Occipital lobe (tissue), 2 donors: ENCODE measurements around the gene CTDP1. TPM values are rescaled to one million over a fixed set of nuclear protein-coding genes. Genes with fewer than 3 reads are reported as not detected.

Experiments
- DNase-seq: peaks from one replicate; lab custom pipeline; 2025; lab: John Stamatoyannopoulos, UW
- total RNA-seq: library from RNA; depleted of rRNA; stranded (reverse); fragments of >200 nt; gene quantifications from one replicate; pipeline ENCODE4 v1.2.3, GENCODE V29; 2014

Gene CTDP1
- total RNA-seq, 1 donor from 2014 or later, result 14.5 TPM

DNA sequence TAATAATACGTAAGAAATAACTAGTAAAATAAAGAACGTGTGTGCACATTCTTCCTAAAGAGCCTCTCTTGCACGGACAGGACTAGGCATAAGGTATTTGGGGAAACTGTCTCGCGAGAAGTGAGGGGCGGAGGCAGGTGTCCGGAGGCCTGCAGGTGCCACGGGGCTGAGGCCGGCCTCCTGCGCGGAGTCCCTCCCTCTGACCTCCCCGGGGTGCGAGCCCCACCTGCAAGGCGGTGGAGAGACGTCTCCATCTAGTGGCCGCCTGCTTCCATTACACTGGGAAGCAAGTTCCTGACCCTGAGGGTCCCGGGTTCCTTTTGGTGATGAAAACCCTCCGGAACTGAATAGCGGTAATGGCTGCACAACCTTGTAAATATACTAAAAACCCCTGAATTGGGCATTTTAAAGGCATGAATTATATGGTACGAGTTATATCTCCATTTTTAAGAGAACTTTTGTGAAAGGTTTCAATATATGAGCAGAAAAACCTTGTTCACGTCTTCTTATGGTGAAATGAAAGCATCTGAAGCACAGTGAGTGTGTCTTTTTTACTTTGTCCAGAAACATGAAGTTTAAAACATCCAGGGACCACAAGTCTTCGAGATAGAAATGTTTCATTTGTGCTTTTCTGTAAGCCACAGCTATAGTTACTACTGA is 35.5 kb upstream of the CTDP1 start:
- DNase-seq, result peak; percentile 16

GRCh38 chr18:79644666-79645057 is 34.9 kb upstream of the CTDP1 start:
- no peak for DNase-seq

DNA sequence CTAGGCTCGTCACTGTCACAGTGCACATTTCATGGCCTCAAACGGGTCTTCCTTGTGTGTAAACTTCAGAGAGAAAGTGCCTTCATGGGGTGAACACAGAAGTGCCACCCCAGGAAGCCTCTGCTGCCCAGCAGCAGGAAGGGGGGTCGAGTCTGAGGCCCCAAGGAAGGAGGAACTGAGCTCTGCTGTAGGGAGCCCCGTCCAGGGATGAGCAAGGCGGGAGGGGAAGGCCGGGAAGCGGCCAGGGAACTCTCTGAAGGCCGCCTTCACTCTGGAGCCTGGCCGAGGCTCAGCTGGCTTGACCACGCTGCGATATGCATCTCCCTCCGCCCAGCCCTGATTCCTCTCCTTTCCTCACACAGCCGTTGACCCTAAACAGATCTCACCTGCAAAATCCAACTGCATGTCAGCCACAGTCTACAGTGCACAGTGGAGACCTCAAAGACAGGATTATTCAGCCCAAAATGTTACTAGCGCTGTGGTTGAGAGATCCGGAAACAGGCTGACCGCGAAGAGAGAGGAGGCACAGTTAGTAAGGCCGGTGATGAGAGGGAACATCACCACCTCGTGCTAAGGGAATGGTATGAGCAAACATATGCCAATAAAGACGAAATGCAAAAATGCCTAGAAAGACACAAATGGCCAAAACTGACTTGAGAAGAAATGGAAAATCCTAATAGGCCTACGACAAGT is 34.2 kb upstream of the CTDP1 start:
- no peak for DNase-seq

GRCh38 chr18:79647307-79647706 is 32.3 kb upstream of the CTDP1 start:
- DNase-seq, result no peak

DNA sequence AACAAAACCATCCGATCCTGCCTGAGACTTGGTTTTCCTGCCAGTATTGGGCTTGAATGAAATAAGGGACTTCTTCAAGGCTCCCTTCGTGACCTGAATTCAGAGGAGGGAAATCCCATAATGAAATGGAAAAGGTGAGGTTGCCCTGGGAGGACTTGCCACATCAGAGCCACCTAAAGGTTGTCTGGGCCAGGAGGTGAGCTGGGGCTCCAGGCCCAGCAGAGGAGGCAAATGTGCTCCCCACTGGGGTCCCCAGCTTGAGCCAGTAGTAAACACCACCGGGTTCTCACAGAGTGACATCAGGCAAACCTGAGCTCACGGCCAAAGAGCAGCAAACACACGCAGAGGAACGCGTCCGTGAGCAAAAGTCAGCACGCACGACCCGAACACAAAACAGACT is 28.6 kb upstream of the CTDP1 start:
- no peak for DNase-seq

- no peak for DNase-seq
Measured at GRCh38 chr18:79657342-79657996, 22.1 kb upstream of the CTDP1 start.

- DNase-seq, result no peak
Measured at GRCh38 chr18:79658366-79658765, 21.2 kb upstream of the CTDP1 start.

DNA sequence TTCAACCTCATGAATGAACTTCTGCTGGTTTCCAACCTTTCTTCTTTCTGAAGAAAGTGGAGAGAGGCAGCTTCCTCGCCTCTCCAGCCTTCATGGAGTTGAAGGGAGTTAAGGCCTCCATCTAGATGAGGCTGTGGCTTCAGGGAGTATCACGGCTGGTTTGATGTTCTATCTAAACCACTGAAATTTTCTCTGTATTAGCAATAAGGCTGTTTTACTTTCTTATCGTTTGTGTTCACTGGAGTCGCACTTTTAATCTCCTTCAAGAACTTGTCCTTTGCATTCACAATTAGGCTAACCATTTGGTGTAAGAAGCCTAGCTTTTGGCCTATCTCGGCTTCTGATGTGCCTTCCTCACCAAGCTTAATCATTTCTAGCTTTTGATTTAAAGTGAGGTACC is 19.9 kb upstream of the CTDP1 start:
- no peak for DNase-seq

- DNase-seq, result no peak
Measured at GRCh38 chr18:79662034-79662433, 17.6 kb upstream of the CTDP1 start.

DNA sequence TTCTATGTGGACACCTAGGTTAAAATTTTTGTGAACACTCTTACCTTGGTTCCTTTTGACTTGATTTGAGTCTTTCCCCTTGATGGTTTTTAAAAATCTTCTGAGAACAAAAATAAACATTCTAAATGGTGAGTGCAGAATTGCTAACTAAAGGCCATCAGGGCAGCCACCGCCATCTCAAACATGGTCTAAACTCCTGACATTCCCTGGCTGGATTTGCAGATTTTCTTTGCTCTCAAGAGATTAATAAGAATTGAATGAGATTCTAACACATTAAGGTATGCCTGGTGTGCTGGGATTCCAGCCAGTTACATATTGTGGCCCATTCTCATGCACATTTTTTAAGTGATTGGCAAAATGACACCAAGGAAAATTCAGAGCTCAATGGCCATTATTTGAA is 17.2 kb upstream of the CTDP1 start:
- DNase-seq, result no peak

DNA sequence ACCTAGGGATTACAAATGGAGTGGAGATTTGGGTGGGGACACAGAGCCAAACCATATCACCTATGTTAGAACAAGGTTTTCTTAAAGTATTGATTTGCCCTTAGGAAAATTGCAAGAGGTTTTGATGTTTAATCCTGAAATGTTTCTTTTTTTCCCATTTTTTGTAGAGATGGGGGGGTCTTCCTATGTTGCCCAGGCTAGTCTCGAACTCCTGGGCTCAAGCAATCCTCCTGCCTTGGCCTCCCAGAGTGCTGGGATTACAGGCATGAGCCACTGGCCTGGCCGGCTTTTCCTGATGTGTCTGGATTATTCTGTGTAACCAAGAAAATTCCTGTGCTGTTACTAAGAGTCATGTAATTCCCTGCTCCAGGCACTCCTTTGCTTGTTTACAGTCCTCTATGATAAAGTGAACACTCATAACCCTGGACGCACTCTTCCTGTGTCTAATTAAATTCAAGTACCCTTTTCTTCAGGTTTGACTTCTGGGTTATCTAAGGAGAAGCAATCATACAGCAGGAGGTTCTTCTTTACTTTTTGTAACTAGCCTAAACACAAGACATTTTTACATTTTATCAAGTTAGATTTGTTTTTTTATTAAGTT is 15.0 kb upstream of the CTDP1 start:
- no peak for DNase-seq

GRCh38 chr18:79668203-79668602 is 11.4 kb upstream of the CTDP1 start:
- DNase-seq, result no peak

DNA sequence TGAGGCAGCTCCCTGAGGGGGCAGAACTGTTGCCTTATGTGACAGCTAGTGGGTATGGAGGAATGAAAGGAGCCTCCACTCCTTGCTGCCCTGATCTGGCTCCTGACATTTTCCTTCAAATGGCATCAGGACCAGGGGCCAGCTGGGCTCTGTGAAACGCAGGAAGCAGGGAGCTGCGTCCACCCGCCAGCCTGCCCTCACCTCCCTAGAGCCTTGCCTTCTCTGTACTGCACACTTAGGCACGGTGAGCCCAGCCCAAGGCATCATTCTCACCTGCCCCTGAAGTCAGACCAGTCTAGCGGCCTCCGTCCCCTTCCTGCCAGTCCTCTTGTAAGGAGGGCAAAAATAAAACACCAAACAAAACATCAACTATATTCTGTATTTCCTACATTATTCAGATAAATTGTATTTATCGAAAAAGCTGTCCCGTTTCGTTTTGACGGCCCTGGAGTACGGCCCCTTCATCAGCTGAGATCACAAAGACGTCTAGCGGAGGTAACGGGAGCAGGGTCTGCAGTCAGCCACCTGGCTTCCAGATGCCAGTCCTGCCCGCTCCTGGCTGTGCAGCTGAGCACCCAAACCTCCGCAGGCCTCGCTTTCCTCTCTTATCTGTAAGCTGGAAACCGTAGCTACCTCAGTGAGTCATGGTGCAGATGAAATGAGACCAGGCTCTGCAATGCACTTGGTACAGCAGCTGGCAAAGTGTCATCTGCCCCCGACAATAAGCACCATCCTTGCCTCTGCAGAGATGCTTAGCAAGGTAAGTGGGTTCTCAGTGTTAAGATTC is 6.9 kb upstream of the CTDP1 start:
- no peak for DNase-seq

DNA sequence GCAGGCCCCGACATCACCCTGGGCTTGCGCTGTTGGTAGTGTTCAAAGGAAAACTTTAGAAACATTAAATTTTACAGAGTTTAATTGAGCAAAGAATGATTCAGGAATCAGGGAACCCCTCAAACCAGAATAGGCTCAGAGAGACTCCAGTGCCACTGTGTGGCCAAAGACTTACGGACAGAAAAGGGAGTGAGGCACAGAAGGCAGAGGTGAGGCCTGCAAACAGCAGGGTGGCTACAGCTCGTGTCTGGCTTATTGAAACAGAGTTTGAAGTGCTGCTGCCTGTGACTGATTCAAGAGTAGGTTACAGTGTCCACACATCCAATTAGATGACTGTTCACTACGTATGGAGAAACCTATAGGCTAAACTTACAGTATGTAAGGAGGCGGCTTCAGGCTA is 2.4 kb upstream of the CTDP1 start:
- DNase-seq, result no peak

- no peak for DNase-seq
Measured at GRCh38 chr18:79677840-79678239, 1.8 kb upstream of the CTDP1 start.

DNA sequence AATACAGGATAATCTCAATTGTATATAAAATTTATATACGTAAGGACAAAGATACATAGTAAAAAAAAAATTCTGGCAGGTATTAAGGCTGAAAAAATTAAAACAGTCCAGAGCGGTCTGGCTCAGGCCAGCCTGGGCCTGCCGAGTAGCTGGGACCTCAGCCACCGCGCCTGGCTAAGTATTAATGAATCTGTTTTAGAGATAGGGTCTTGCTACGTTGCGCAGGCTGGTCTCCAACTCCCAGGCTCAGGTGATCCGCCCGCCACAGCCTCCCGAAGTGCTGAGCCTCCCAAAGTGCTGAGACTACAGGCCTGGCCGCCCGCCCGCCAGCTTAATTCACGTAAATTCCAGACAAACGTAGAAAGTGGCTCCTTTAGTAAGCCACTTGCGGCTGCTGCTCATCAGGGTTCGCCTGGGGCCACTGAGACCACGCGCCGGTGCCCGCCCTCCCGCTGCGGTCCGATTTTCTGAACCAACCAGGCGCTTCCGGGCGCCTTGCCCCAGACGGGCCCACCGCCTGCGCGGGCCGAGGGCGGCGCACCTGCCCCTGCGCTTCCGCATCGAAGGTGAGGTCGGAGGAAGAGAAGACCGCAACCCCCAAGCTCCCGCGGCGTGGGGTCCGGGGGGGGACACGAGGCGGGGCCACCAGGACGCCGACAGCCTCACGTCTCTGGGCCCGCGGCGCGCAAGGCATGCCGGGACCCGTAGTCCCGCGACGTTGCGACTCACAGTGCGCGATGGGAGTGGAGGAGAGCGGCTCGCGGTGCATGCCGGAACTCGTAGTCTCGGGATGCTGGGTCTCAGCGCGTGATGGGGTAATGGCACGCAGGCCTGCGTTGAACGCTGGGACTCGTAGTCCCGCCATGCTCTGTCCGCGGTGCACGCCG is 695 bp upstream of the CTDP1 start:
- DNase-seq, result peak; percentile 98

GRCh38 chr18:79680100-79680879 is 687 bp downstream of the CTDP1 start:
- no peak for DNase-seq

DNA sequence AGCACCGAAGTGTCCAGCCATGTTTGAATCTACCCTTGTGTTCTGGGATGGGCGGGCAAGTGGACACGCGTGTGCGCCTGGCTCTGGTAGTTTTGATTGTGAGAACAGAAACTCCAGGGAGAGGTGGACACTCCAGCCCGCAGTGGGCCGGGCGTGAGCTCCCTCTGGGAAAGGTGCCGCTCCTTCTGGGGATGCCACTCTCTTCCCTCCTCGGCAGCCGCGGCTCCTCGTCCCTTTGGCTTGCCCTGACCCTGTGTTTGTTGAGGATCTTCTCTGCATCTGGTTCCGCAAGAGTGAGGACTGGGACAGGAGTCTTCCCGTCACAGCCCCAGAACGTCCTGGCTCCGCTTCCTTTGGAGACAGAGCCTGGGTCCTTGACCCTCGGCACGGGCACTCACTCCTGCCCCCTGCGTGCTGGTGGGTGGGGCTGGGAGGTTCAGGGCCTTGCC is 1.3 kb downstream of the CTDP1 start:
- no peak for DNase-seq

DNA sequence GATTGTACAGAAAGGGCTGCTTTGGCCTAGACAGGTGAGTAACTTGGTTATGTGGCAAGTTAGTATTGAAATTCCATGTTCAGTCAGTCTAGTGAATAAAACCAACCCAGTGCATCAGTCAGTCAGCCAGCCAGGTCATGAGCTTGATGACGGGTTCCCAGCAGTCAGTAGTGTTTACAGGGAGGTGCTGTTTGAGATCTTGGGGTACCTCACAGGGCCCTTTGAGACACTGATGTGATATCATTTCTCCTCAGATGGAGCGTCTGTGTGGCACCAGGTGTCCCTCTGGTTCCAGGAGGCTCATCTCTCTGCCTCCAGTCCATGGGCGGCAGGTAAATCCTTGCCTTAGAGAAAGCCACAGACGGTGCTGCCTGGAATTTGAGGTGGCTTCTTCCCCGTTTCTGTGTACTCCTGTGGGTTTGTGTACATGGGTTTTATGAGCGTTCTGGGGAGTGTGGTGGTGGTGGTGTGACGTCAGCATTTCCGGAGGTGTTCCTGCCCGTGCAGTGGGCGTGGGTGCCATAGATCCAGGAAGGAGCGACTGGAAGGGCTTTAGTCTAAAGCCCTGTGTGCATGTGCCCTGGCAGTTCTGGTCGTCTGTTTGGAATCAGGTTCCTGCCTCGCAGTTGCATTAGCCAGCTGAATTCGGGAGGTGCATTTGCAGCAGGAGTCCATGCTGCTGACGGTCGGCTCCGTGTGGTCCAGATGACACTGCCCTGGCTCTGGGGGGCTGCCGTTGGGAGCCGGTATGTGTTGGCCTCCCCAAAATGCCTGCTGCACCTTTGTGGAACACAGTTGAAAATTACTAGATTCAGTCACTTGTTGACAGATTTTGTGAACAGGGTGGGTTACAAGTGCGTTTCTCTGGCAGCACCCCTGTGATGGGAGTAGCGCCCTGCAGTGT is 2.1 kb downstream of the CTDP1 start:
- DNase-seq, result no peak
